MM.1S (cell line): ENCODE data around the gene BTBD9.

ENCODE experiments used
- DNase-seq: peaks from one replicate; pipeline ENCODE4 v3.0.0-alpha.2; 2015
- H2AFZ ChIP-seq: fragments of 300-600 bp; sonication (generic); 2 replicates; pipeline ENCODE4 v1.6.0; 2016; ENCODE audit warnings: antibody characterized with exemption, low read length
- H3F3A ChIP-seq: fragments of 300-600 bp; sonication (generic); 2 replicates; pipeline ENCODE4 v1.6.1; 2016; ENCODE audit warnings: mild to moderate bottlenecking, antibody characterized with exemption, low read length, moderate library complexity, mixed read lengths; ENCODE audit not compliant: insufficient read depth
- H3K27ac ChIP-seq: fragments of 300-600 bp; sonication (generic); 2 replicates; pipeline ENCODE4 v1.5.1; 2016; ENCODE audit warnings: mild to moderate bottlenecking, low read length
- H3K27me3 ChIP-seq: fragments of 300-600 bp; sonication (generic); replicated peaks from 2 replicates; pipeline ENCODE4 v1.6.0; 2016; ENCODE audit warnings: low read length; ENCODE audit not compliant: insufficient read depth
- H3K36me3 ChIP-seq: fragments of 300-600 bp; sonication (generic); replicated peaks from 2 replicates; pipeline ENCODE4 v1.6.1; 2016; ENCODE audit warnings: mild to moderate bottlenecking, low read length, mixed read lengths; ENCODE audit not compliant: insufficient read depth
- H3K4me1 ChIP-seq: fragments of 300-600 bp; sonication (generic); 2 replicates; pipeline ENCODE4 v1.6.1; 2016; ENCODE audit warnings: low read length, mixed read lengths
- H3K4me2 ChIP-seq: fragments of 300-600 bp; sonication (generic); 2 replicates; pipeline ENCODE4 v1.6.0; 2016; ENCODE audit warnings: low read depth, low read length
- H3K4me3 ChIP-seq: fragments of 300-600 bp; sonication (generic); 2 replicates; pipeline ENCODE4 v1.5.1; 2016; ENCODE audit warnings: low read length, mixed read lengths
- H3K79me2 ChIP-seq: fragments of 300-600 bp; sonication (generic); 2 replicates; pipeline ENCODE4 v1.6.1; 2016; ENCODE audit warnings: mixed run types, low read length, mixed read lengths
- H3K9ac ChIP-seq: fragments of 300-600 bp; sonication (generic); 2 replicates; pipeline ENCODE4 v1.6.1; 2016; ENCODE audit warnings: low read length, mixed read lengths
- H3K9me2 ChIP-seq: fragments of 300-600 bp; sonication (generic); replicated peaks from 2 replicates; pipeline ENCODE4 v1.6.1; 2016; ENCODE audit warnings: mild to moderate bottlenecking, low read length, mixed read lengths; ENCODE audit not compliant: insufficient read depth
- H3K9me3 ChIP-seq: fragments of 300-600 bp; sonication (generic); replicated peaks from 2 replicates; pipeline ENCODE4 v1.6.1; 2016; ENCODE audit warnings: mild to moderate bottlenecking, low read length, mixed read lengths; ENCODE audit not compliant: insufficient read depth
- H4K20me1 ChIP-seq: fragments of 300-600 bp; sonication (generic); 2 replicates; pipeline ENCODE4 v1.6.1; 2016; ENCODE audit warnings: mild to moderate bottlenecking, low read length, moderate library complexity, mixed read lengths; ENCODE audit not compliant: insufficient read depth
- EZH2 ChIP-seq: fragments of 300-600 bp; sonication (generic); optimal IDR thresholded peaks from 2 replicates; pipeline ENCODE3; 2017; ENCODE audit warnings: low read depth, mild to moderate bottlenecking, antibody characterized with exemption, low read length, mixed read lengths
- EZH2phosphoT487 ChIP-seq: fragments of 300-600 bp; sonication (generic); IDR thresholded peaks from 2 replicates; pipeline ENCODE4 v1.6.1; 2018; ENCODE audit warnings: antibody characterized with exemption, low read length
- TF ChIP-seq, protein P1 (sequence below): fragments of 300-600 bp; sonication (generic); IDR thresholded peaks from 2 replicates; pipeline ENCODE4 v1.5.1; 2016; ENCODE audit warnings: antibody characterized with exemption, low read length, mixed read lengths

BTBD9 gene

DNA sequence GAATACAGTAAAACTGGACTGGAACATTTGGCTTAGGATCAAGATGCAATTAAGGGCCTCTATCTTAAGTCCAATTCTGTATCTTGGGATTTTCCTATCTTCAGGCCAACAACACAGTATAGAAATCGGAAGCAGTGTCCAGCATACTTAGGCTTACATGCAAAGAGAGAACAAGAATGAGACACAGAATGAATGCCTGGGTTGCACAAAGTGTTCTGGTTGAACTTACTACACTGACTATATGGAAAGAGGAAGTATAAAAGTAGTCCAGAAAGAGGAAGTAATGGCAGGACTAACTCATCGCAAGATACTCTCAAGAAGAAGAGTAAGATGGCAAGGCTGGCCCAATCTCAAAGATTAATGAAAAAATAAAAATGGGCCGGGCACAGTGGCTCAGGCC is 87.6 kb downstream of the BTBD9 start:
- Histone ChIP-seq H3K4me3 (no peak overlapping the region), H3K27me3 (no peaks in the 10 kb centered on the region), H3K27ac (no peak overlapping the region), H3K9me2 (no peaks in the 10 kb centered on the region), H3K36me3 (no peaks in the 10 kb centered on the region), H3K79me2 (no peaks in the 10 kb centered on the region), H3K4me1 (no peaks in the 10 kb centered on the region), H2AFZ (no peak overlapping the region), H4K20me1 (no peaks in the 10 kb centered on the region), H3F3A (no peaks in the 10 kb centered on the region), H3K9ac (no peak overlapping the region), H3K4me2 (no peak overlapping the region), H3K9me3 (no peaks in the 10 kb centered on the region)
- no peak for DNase-seq
- no peak for TF ChIP-seq EZH2
- TF ChIP-seq, protein P1, sequence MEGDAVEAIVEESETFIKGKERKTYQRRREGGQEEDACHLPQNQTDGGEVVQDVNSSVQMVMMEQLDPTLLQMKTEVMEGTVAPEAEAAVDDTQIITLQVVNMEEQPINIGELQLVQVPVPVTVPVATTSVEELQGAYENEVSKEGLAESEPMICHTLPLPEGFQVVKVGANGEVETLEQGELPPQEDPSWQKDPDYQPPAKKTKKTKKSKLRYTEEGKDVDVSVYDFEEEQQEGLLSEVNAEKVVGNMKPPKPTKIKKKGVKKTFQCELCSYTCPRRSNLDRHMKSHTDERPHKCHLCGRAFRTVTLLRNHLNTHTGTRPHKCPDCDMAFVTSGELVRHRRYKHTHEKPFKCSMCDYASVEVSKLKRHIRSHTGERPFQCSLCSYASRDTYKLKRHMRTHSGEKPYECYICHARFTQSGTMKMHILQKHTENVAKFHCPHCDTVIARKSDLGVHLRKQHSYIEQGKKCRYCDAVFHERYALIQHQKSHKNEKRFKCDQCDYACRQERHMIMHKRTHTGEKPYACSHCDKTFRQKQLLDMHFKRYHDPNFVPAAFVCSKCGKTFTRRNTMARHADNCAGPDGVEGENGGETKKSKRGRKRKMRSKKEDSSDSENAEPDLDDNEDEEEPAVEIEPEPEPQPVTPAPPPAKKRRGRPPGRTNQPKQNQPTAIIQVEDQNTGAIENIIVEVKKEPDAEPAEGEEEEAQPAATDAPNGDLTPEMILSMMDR: no peak
- no peak for TF ChIP-seq EZH2phosphoT487

DNA sequence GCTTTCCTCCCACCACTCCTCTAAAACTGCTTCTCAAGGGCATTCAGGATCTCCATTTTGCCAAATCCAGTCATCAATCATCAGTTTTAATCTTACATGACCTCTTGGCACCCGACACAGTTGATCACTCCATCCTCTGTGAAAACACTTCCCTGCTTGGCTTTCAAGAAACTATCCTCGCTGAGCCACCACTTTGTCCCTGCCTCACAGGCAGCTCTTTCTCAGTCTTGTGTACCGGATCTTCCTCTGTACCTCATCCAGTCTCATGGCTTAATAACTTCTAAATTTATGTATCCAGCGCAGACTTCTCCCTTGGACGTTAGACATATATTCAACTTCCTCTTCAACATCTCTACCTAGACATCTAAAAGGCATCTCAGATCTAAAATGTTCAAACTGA is 89.9 kb downstream of the BTBD9 start:
- H3K9me3 ChIP-seq: no peaks in the 10 kb centered on the region
- no peak overlapping the region for H3K4me2 ChIP-seq
- no peak overlapping the region for H2AFZ ChIP-seq
- TF ChIP-seq EZH2phosphoT487 (no peak), EZH2 (no peak)
- TF ChIP-seq, protein P1: no peak
- no peaks in the 10 kb centered on the region for H4K20me1 ChIP-seq
- no peaks in the 10 kb centered on the region for H3F3A ChIP-seq
- no peaks in the 10 kb centered on the region for H3K36me3 ChIP-seq
- DNase-seq: no peak
- no peak overlapping the region for H3K9ac ChIP-seq
- H3K27ac ChIP-seq: no peak overlapping the region
- no peaks in the 10 kb centered on the region for H3K9me2 ChIP-seq
- no peaks in the 10 kb centered on the region for H3K79me2 ChIP-seq
- no peaks in the 10 kb centered on the region for H3K4me1 ChIP-seq
- no peaks in the 10 kb centered on the region for H3K27me3 ChIP-seq
- H3K4me3 ChIP-seq: no peak overlapping the region

DNA sequence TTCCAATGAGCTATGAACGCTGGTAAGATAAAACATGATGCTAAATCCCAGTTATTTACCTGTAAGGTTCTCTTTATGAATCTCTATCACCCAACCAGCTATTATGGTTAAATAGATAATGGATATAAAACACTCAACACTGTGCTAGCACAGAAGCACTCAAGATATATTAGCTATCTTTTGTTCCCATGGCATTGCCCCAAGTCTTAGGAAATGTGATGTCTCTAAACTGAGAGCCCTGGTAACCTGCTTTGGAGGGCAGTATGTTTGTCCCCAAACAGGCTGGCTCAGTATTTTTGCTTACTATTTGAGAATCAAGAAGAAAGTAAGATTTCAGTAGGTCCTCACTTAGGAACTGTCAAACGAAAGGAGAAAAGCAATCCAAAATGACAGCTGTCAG is 90.5 kb downstream of the BTBD9 start:
- no peak for DNase-seq
- Histone ChIP-seq H3K36me3 (no peaks in the 10 kb centered on the region), H3K4me2 (no peak overlapping the region), H2AFZ (no peak overlapping the region), H3F3A (no peaks in the 10 kb centered on the region), H3K4me1 (no peaks in the 10 kb centered on the region), H3K9me3 (no peaks in the 10 kb centered on the region), H3K4me3 (no peak overlapping the region), H4K20me1 (no peaks in the 10 kb centered on the region), H3K9ac (no peak overlapping the region), H3K9me2 (no peaks in the 10 kb centered on the region), H3K27ac (no peak overlapping the region), H3K79me2 (no peaks in the 10 kb centered on the region), H3K27me3 (no peaks in the 10 kb centered on the region)
- TF ChIP-seq EZH2phosphoT487 (no peak), EZH2 (no peak)
- TF ChIP-seq, protein P1: no peak
